ENCODE data around the gene NDRG3. TPM values are rescaled to one million over a fixed set of nuclear protein-coding genes. Genes with fewer than 3 reads are reported as not detected.
A peak's percentile ranks its signal among the peaks of the same experiment; 100 is the strongest.

Gene NDRG3
- total and polyA plus RNA-seq, 4 experiments from 2014 or later: 36.1 to 73.4 (median 44.7) TPM

DNA sequence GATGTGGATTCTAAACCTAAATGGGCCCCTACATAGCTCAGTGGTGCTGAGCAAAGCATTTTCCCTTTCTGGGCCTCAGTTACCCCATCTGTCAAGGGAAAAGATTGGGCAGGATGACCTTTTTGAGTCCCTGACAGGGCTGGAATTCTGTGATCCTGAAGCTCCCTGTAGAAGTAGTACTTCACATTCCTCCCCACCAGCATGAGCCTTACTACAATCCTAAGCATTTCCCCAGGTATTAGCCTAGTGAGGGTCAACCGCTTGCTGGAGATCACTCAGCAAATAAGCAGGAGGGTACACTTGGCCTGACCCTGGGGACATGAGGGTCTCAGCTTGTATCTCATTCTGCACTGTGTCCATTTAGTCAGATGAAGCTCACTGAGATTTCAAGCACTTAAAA, 13.4 kb downstream of the NDRG3 start:
- H3K4me3 ChIP-seq (ENCODE audit: low read length in 2 of 2): no peak overlapping the region
- intact Hi-C loops (cut with micrococcal nuclease): loop anchor here (5.0 kb wide), 1 partner anchor 120 kb away; no protein-coding TSS in a partner anchor
- CTCF ChIA-PET (ENCODE audit: partially characterized antibody): interaction anchor here (0.6 to 6.0 kb wide), 8 partner anchors 9 to 128 kb away, joined by 3 to 51 read pairs (median 6); partner anchors contain the start of genes NDRG3 and RAB5IF
- Mint-ChIP-seq H3K36me3 (no peaks in the 10 kb centered on the region), H3K27ac (peak overlapping the region; percentile 72 to 90 (median 83)), H3K4me1 (peaks cover 23 to 55% (median 38%) of the 10 kb centered on the region in 4 donors), H3K4me3 (peak overlapping the region in 4 of 8 donors; percentile 26 to 52 (median 36)), H3K27me3 (no peaks in the 10 kb centered on the region), H3K9me3 (no peaks in the 10 kb centered on the region)
- H3K4me1 ChIP-seq (ENCODE audit: insufficient read depth, low read length): peaks cover 23% of the 10 kb centered on the region
- peak overlapping the region; percentile 25 for H3K27ac ChIP-seq (ENCODE audit: low read depth, low read length)
- H3K9me3 ChIP-seq (ENCODE audit: control insufficient read depth in 1 of 2, low read length in 2 of 2): no peaks in the 10 kb centered on the region
- no peaks in the 10 kb centered on the region for H3K27me3 ChIP-seq (ENCODE audit: insufficient read depth, low read length)
- no peak for DNase-seq
- POLR2A ChIA-PET (ENCODE audit: partially characterized antibody): interaction anchor here (0.7 to 6.1 kb wide), 7 partner anchors 10 to 446 kb away, joined by 3 to 78 read pairs (median 7); partner anchors contain the start of genes DSN1, NDRG3, RPN2 and SLA2
- no peaks in the 10 kb centered on the region for H3K36me3 ChIP-seq (ENCODE audit: insufficient read depth, low read length)

DNA sequence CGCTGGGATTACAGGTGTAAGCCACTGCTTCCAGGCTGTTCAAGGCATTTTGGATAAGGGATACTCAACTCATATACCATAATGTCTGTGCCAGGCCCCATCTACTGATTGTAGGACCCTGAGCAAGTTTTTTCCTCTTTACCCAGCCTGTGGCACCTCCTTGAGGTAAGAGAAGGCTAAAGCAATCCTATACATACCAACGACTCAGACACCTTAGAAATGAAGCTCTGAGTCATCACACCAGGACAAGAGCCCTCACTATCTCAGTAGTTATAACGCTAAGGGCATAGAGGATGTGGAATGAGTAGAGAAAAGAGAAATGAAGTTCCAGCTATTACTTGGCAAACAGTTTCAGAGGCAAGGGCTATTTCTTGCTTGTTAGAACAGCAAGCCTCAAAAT, 16.9 kb downstream of the NDRG3 start:
- no peaks in the 10 kb centered on the region for H3K36me3 Mint-ChIP-seq
- H3K9me3 Mint-ChIP-seq: no peaks in the 10 kb centered on the region
- H3K27ac ChIP-seq (ENCODE audit: low read depth, low read length): no peak overlapping the region
- peak overlapping the region in 1 of 7 donors; percentile 84 for H3K27ac Mint-ChIP-seq
- no peaks in the 10 kb centered on the region for H3K27me3 ChIP-seq (ENCODE audit: insufficient read depth, low read length)
- intact Hi-C loops (cut with micrococcal nuclease): no loop called here
- ChIA-PET CTCF (ENCODE audit: partially characterized antibody) (no interaction called here), POLR2A (ENCODE audit: partially characterized antibody) (no interaction called here)
- H3K36me3 ChIP-seq (ENCODE audit: insufficient read depth, low read length): no peaks in the 10 kb centered on the region
- peaks cover 14% of the 10 kb centered on the region for H3K4me1 ChIP-seq (ENCODE audit: insufficient read depth, low read length)
- no peak overlapping the region for H3K4me3 Mint-ChIP-seq
- no peaks in the 10 kb centered on the region for H3K27me3 Mint-ChIP-seq
- peaks cover 18 to 31% (median 25%) of the 10 kb centered on the region in 4 donors for H3K4me1 Mint-ChIP-seq
- H3K4me3 ChIP-seq (ENCODE audit: low read length in 2 of 2): no peak overlapping the region
- H3K9me3 ChIP-seq (ENCODE audit: control insufficient read depth in 1 of 2, low read length in 2 of 2): no peaks in the 10 kb centered on the region
- DNase-seq: no peak

DNA sequence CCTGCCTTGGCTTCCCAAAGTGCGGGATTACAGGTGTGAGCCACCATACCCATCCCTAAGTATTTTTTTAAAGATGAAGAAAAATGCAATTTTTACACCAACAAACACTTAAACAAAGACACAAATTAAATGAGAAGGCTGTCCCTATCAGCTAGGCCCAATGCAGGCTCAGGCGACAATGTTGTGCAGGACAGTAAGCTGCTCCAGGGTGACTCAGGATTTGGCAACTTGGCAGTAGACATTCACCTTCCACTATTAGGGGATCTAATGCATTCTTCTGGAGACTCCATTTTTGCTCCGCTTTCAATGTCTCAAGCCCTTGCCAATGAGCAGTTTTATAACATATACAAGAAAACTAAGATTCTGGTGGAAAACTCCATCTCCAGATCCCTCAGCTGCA, 19.7 kb downstream of the NDRG3 start:
- CTCF ChIA-PET (ENCODE audit: partially characterized antibody): no interaction called here
- no peaks in the 10 kb centered on the region for H3K36me3 Mint-ChIP-seq
- Histone ChIP-seq H3K4me1 (ENCODE audit: insufficient read depth, low read length) (no peaks in the 10 kb centered on the region), H3K9me3 (ENCODE audit: control insufficient read depth in 1 of 2, low read length in 2 of 2) (no peaks in the 10 kb centered on the region), H3K27me3 (ENCODE audit: insufficient read depth, low read length) (no peaks in the 10 kb centered on the region), H3K4me3 (ENCODE audit: low read length in 2 of 2) (no peak overlapping the region), H3K27ac (ENCODE audit: low read depth, low read length) (no peak overlapping the region), H3K36me3 (ENCODE audit: insufficient read depth, low read length) (no peaks in the 10 kb centered on the region)
- H3K27ac Mint-ChIP-seq: no peak overlapping the region
- POLR2A ChIA-PET (ENCODE audit: partially characterized antibody): no interaction called here
- DNase-seq: no peak
- H3K27me3 Mint-ChIP-seq: no peaks in the 10 kb centered on the region
- peaks cover 8 to 11% (median 9%) of the 10 kb centered on the region in 4 donors for H3K4me1 Mint-ChIP-seq
- H3K9me3 Mint-ChIP-seq: no peaks in the 10 kb centered on the region
- intact Hi-C loops (cut with micrococcal nuclease): no loop called here
- no peak overlapping the region for H3K4me3 Mint-ChIP-seq

DNA sequence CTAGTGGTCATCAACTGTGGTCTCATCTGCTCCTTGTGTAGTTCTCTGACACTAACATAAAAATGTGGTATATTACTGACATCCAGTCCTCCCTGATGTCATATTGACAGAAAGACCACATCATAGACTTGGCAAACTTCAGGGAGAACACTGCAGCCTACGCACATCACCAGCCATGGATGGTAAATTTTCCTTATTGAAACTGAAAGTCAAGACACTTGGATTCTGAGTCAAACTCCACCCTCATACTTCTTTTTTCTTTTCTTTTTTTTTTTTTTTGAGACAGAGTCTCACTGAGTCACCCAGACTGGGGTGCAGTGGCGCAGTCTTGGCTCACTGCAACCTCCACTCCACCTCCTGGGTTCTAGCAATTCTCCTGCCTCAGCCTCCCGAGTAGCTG, 25.4 kb downstream of the NDRG3 start:
- intact Hi-C loops (cut with micrococcal nuclease): no loop called here
- peak overlapping the region in 1 of 7 donors; percentile 29 for H3K27ac Mint-ChIP-seq
- Histone ChIP-seq H3K9me3 (ENCODE audit: control insufficient read depth in 1 of 2, low read length in 2 of 2) (no peaks in the 10 kb centered on the region), H3K4me1 (ENCODE audit: insufficient read depth, low read length) (no peaks in the 10 kb centered on the region), H3K4me3 (ENCODE audit: low read length in 2 of 2) (no peak overlapping the region), H3K36me3 (ENCODE audit: insufficient read depth, low read length) (no peaks in the 10 kb centered on the region), H3K27me3 (ENCODE audit: insufficient read depth, low read length) (no peaks in the 10 kb centered on the region), H3K27ac (ENCODE audit: low read depth, low read length) (no peak overlapping the region)
- no peak for DNase-seq
- H3K4me3 Mint-ChIP-seq: no peak overlapping the region
- H3K27me3 Mint-ChIP-seq: no peaks in the 10 kb centered on the region
- H3K9me3 Mint-ChIP-seq: no peaks in the 10 kb centered on the region
- peaks cover 6 to 10% of the 10 kb centered on the region in 2 donors for H3K36me3 Mint-ChIP-seq
- ChIA-PET CTCF (ENCODE audit: partially characterized antibody) (interaction anchor here (0.6 to 7.6 kb wide), 2 partner anchors 34 to 36 kb away, joined by 3 to 55 read pairs; no protein-coding TSS in a partner anchor), POLR2A (ENCODE audit: partially characterized antibody) (interaction anchor here (1.7 kb wide), 1 partner anchor 13 kb away, joined by 3 read pairs; no protein-coding TSS in a partner anchor)
- peaks cover 0 to 8% (median 3%) of the 10 kb centered on the region in 4 donors for H3K4me1 Mint-ChIP-seq

DNA sequence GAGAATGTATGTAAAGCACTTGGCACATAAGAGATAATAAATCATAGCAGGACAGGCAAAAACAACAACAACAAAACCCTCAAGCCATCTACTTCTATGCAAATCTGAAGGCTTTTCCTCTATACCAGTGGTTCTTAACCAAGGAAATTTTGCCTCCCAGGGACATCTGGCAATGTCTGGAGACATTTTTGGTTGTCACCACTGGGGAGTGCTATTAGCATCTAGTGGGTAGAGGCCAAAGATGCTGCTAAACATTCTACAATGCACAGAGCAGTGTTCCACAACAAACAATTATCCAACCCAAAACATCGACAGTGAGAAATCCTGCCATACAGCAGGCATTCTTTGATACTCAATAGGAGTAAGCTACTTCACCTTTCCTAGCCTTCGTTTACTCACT, 28.2 kb downstream of the NDRG3 start:
- intact Hi-C loops (cut with micrococcal nuclease): loop anchor here (1.0 kb wide), 2 partner anchors 37 to 91 kb away; no protein-coding TSS in a partner anchor
- no peaks in the 10 kb centered on the region for H3K9me3 Mint-ChIP-seq
- ChIA-PET CTCF (ENCODE audit: partially characterized antibody) (interaction anchor here (0.8 to 7.6 kb wide), 6 partner anchors 16 to 104 kb away, joined by 3 to 55 read pairs (median 4); no protein-coding TSS in a partner anchor), POLR2A (ENCODE audit: partially characterized antibody) (interaction anchor here (0.7 to 0.9 kb wide), 2 partner anchors 15 to 17 kb away, joined by 3 read pairs; no protein-coding TSS in a partner anchor)
- H3K36me3 Mint-ChIP-seq: peaks cover 10 to 11% of the 10 kb centered on the region in 2 donors
- no peaks in the 10 kb centered on the region for H3K27me3 Mint-ChIP-seq
- DNase-seq: peak in 4 of 5 donors; percentile 17 to 30 (median 22)
- H3K9me3 ChIP-seq (ENCODE audit: control insufficient read depth in 1 of 2, low read length in 2 of 2): no peaks in the 10 kb centered on the region
- no peak overlapping the region for H3K27ac ChIP-seq (ENCODE audit: low read depth, low read length)
- H3K4me3 ChIP-seq (ENCODE audit: low read length in 2 of 2): no peak overlapping the region
- H3K4me1 ChIP-seq (ENCODE audit: insufficient read depth, low read length): no peaks in the 10 kb centered on the region
- no peak overlapping the region for H3K4me3 Mint-ChIP-seq
- no peaks in the 10 kb centered on the region for H3K36me3 ChIP-seq (ENCODE audit: insufficient read depth, low read length)
- no peaks in the 10 kb centered on the region for H3K27me3 ChIP-seq (ENCODE audit: insufficient read depth, low read length)
- H3K27ac Mint-ChIP-seq: peak overlapping the region in 1 of 7 donors; percentile 8
- H3K4me1 Mint-ChIP-seq: peaks cover 0 to 5% (median 4%) of the 10 kb centered on the region in 4 donors

DNA sequence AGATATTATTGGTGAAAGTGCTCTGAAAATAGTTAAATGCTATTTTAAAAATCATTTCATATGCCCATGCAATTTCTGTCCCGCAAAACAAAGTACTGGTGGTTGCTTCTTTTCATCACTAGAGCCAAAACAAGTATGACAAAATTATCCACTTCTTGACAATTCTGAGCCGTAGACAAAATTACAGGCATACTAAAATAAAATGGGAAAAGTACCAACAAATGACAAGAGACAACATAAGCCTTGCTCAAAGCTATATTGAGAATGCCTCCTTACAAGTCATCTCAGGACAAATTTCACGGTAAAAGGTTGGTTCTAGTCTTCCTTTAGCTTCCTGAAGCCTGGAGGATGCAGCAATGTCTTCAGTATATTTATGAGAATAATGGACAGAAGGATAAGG, 28.9 kb downstream of the NDRG3 start:
- H3K4me1 ChIP-seq (ENCODE audit: insufficient read depth, low read length): no peaks in the 10 kb centered on the region
- Mint-ChIP-seq H3K36me3 (peaks cover 10 to 11% of the 10 kb centered on the region in 2 donors), H3K4me1 (peaks cover 0 to 4% (median 3%) of the 10 kb centered on the region in 4 donors), H3K27me3 (no peaks in the 10 kb centered on the region), H3K9me3 (no peaks in the 10 kb centered on the region), H3K4me3 (no peak overlapping the region), H3K27ac (peak overlapping the region in 1 of 7 donors; percentile 23)
- DNase-seq: no peak
- H3K9me3 ChIP-seq (ENCODE audit: control insufficient read depth in 1 of 2, low read length in 2 of 2): no peaks in the 10 kb centered on the region
- intact Hi-C loops (cut with micrococcal nuclease): loop anchor here (1.0 kb wide), 2 partner anchors 37 to 91 kb away; no protein-coding TSS in a partner anchor
- POLR2A ChIA-PET (ENCODE audit: partially characterized antibody): no interaction called here
- CTCF ChIA-PET (ENCODE audit: partially characterized antibody): interaction anchor here (0.8 to 7.6 kb wide), 5 partner anchors 16 to 104 kb away, joined by 3 to 55 read pairs (median 5); no protein-coding TSS in a partner anchor
- H3K27ac ChIP-seq (ENCODE audit: low read depth, low read length): no peak overlapping the region
- H3K4me3 ChIP-seq (ENCODE audit: low read length in 2 of 2): no peak overlapping the region
- H3K36me3 ChIP-seq (ENCODE audit: insufficient read depth, low read length): no peaks in the 10 kb centered on the region
- H3K27me3 ChIP-seq (ENCODE audit: insufficient read depth, low read length): no peaks in the 10 kb centered on the region

DNA sequence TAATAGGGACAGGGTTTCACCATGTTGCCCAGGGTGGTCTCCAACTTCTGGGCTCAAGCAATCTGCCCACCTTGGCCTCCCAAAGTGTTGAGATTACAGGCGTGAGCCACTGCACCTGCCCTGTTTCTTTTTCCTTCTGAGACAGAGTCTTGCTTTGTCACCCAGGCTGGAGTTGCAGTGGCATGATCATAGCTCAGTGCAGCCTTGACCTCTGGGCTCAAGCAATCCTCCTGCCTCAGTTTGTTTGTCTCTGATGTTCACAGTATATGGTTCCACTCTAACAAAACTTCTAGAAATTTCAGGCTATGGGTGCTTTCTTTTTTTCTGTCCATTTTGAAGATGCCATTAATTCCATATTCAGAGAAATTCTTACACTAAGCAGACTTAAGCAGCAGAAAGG, 33.1 kb downstream of the NDRG3 start:
- no peak overlapping the region for H3K4me3 ChIP-seq (ENCODE audit: low read length in 2 of 2)
- H3K4me1 Mint-ChIP-seq: peaks cover 0 to 4% (median 2%) of the 10 kb centered on the region in 4 donors
- no peak overlapping the region for H3K4me3 Mint-ChIP-seq
- no peaks in the 10 kb centered on the region for H3K9me3 ChIP-seq (ENCODE audit: control insufficient read depth in 1 of 2, low read length in 2 of 2)
- H3K9me3 Mint-ChIP-seq: no peaks in the 10 kb centered on the region
- CTCF ChIA-PET (ENCODE audit: partially characterized antibody): interaction anchor here (0.8 to 2.4 kb wide), 2 partner anchors 42 to 96 kb away, joined by 3 to 6 read pairs; no protein-coding TSS in a partner anchor
- no peaks in the 10 kb centered on the region for H3K36me3 ChIP-seq (ENCODE audit: insufficient read depth, low read length)
- no peaks in the 10 kb centered on the region for H3K4me1 ChIP-seq (ENCODE audit: insufficient read depth, low read length)
- POLR2A ChIA-PET (ENCODE audit: partially characterized antibody): no interaction called here
- H3K27me3 ChIP-seq (ENCODE audit: insufficient read depth, low read length): no peaks in the 10 kb centered on the region
- intact Hi-C loops (cut with micrococcal nuclease): no loop called here
- DNase-seq: no peak
- H3K27ac Mint-ChIP-seq: no peak overlapping the region
- H3K36me3 Mint-ChIP-seq: peaks cover 1 to 6% of the 10 kb centered on the region in 2 donors
- no peaks in the 10 kb centered on the region for H3K27me3 Mint-ChIP-seq
- no peak overlapping the region for H3K27ac ChIP-seq (ENCODE audit: low read depth, low read length)
